Stimulated activated effector memory CD8-positive, alpha-beta T cell treated with anti-CD3 and anti-CD28 coated beads, Interleukin-12 subunit alpha, Interleukin-12 subunit beta, amount 100 ng/mL, for 72 hours (primary cell): ENCODE results near the gene RBPJL.

ENCODE experiments used
- ATAC-seq: fragments of 150-1000 bp; cut with Tn5 transposase; 2 replicates; pipeline ENCODE4 v1.10.0; 2021
- DNase-seq, 2 donors: peaks; one replicate each; pipeline ENCODE4 v3.0.0; 2021 to 2022; ENCODE audit warnings: low spot score in 2 of 2
- H3K27ac Mint-ChIP-seq: one replicate; pipeline ENCODE4 v1.8.0; 2022; ENCODE audit warnings: mild to moderate bottlenecking, mixed read lengths
- H3K36me3 Mint-ChIP-seq: one replicate; pipeline ENCODE4 v1.8.0; 2022; ENCODE audit warnings: mild to moderate bottlenecking, mixed read lengths
- H3K4me1 Mint-ChIP-seq: one replicate; pipeline ENCODE4 v1.8.0; 2022; ENCODE audit warnings: mixed read lengths
- H3K4me3 Mint-ChIP-seq: one replicate; pipeline ENCODE4 v1.8.0; 2022; ENCODE audit warnings: mild to moderate bottlenecking, mixed read lengths
- H3K9me3 Mint-ChIP-seq: one replicate; pipeline ENCODE4 v1.8.0; 2022; ENCODE audit warnings: mixed read lengths

RBPJL gene

GRCh38 chr20:45288376-45288775 is 18.3 kb upstream of the RBPJL start:
- Mint-ChIP-seq H3K27ac (no peak overlapping the region), H3K4me3 (no peak overlapping the region), H3K9me3 (no peaks in the 10 kb centered on the region), H3K36me3 (no peaks in the 10 kb centered on the region), H3K4me1 (peaks cover 12% of the 10 kb centered on the region)
- DNase-seq (no peak), ATAC-seq (no peak)

- H3K4me3 Mint-ChIP-seq: no peak overlapping the region
Measured at GRCh38 chr20:45288860-45289259, 17.8 kb upstream of the RBPJL start.

GRCh38 chr20:45289942-45290676 is 16.5 kb upstream of the RBPJL start:
- Mint-ChIP-seq H3K9me3 (no peaks in the 10 kb centered on the region), H3K4me1 (peaks cover 18% of the 10 kb centered on the region), H3K36me3 (no peaks in the 10 kb centered on the region), H3K4me3 (no peak overlapping the region), H3K27ac (no peak overlapping the region)
- DNase-seq (no peak), ATAC-seq (no peak)

More at GRCh38 chr20:45288860-45289259, 17.8 kb upstream of the RBPJL start:
- peaks cover 15% of the 10 kb centered on the region for H3K4me1 Mint-ChIP-seq
- no peaks in the 10 kb centered on the region for H3K9me3 Mint-ChIP-seq
- H3K27ac Mint-ChIP-seq: no peak overlapping the region
- ATAC-seq: peak; percentile 33
- DNase-seq: no peak
- no peaks in the 10 kb centered on the region for H3K36me3 Mint-ChIP-seq

GRCh38 chr20:45290677-45291355 is 15.8 kb upstream of the RBPJL start:
- no peak overlapping the region for H3K4me3 Mint-ChIP-seq
- H3K9me3 Mint-ChIP-seq: no peaks in the 10 kb centered on the region
- peaks cover 18% of the 10 kb centered on the region for H3K4me1 Mint-ChIP-seq
- DNase-seq (peak; percentile 56 to 85), ATAC-seq (peak; percentile 52)
- H3K27ac Mint-ChIP-seq: no peak overlapping the region
- no peaks in the 10 kb centered on the region for H3K36me3 Mint-ChIP-seq

- DNase-seq (no peak), ATAC-seq (no peak)
- Mint-ChIP-seq H3K36me3 (no peaks in the 10 kb centered on the region), H3K4me3 (no peak overlapping the region), H3K27ac (no peak overlapping the region), H3K9me3 (no peaks in the 10 kb centered on the region), H3K4me1 (peaks cover 18% of the 10 kb centered on the region)
Measured at GRCh38 chr20:45291526-45291925, 15.1 kb upstream of the RBPJL start.

- peaks cover 18% of the 10 kb centered on the region for H3K4me1 Mint-ChIP-seq
- no peak overlapping the region for H3K27ac Mint-ChIP-seq
- peak overlapping the region; percentile 72 for H3K4me3 Mint-ChIP-seq
- DNase-seq: no peak
- no peaks in the 10 kb centered on the region for H3K36me3 Mint-ChIP-seq
- ATAC-seq: no peak
- no peaks in the 10 kb centered on the region for H3K9me3 Mint-ChIP-seq
Measured at GRCh38 chr20:45292343-45292742, 14.3 kb upstream of the RBPJL start.

- H3K4me1 Mint-ChIP-seq: peaks cover 18% of the 10 kb centered on the region
Measured at GRCh38 chr20:45293041-45294002, 13.3 kb upstream of the RBPJL start.

GRCh38 chr20:45294003-45294368 is 12.7 kb upstream of the RBPJL start:
- Mint-ChIP-seq H3K27ac (peak overlapping the region; percentile 43), H3K36me3 (no peaks in the 10 kb centered on the region), H3K4me1 (peaks cover 18% of the 10 kb centered on the region), H3K9me3 (no peaks in the 10 kb centered on the region), H3K4me3 (peak overlapping the region; percentile 72)
- ATAC-seq (peak; percentile 2), DNase-seq (no peak)

More at GRCh38 chr20:45293041-45294002, 13.3 kb upstream of the RBPJL start:
- H3K27ac Mint-ChIP-seq: peak overlapping the region; percentile 43
- H3K36me3 Mint-ChIP-seq: no peaks in the 10 kb centered on the region
- ATAC-seq (peak; percentile 89), DNase-seq (peak; percentile 90 to 96)
- H3K9me3 Mint-ChIP-seq: no peaks in the 10 kb centered on the region
- peak overlapping the region; percentile 72 for H3K4me3 Mint-ChIP-seq

GRCh38 chr20:45294659-45295058 is 12.0 kb upstream of the RBPJL start:
- Mint-ChIP-seq H3K9me3 (no peaks in the 10 kb centered on the region), H3K36me3 (no peaks in the 10 kb centered on the region), H3K4me3 (no peak overlapping the region), H3K4me1 (peaks cover 21% of the 10 kb centered on the region), H3K27ac (no peak overlapping the region)
- ATAC-seq: no peak
- DNase-seq: no peak

- no peak overlapping the region for H3K27ac Mint-ChIP-seq
- DNase-seq (no peak), ATAC-seq (no peak)
Measured at GRCh38 chr20:45297786-45298497, 8.7 kb upstream of the RBPJL start.

GRCh38 chr20:45299786-45300185 is 6.9 kb upstream of the RBPJL start:
- H3K9me3 Mint-ChIP-seq: no peaks in the 10 kb centered on the region
- DNase-seq (no peak), ATAC-seq (no peak)
- H3K4me1 Mint-ChIP-seq: peaks cover 33% of the 10 kb centered on the region
- H3K27ac Mint-ChIP-seq: no peak overlapping the region
- H3K4me3 Mint-ChIP-seq: no peak overlapping the region
- H3K36me3 Mint-ChIP-seq: no peaks in the 10 kb centered on the region

More at GRCh38 chr20:45297786-45298497, 8.7 kb upstream of the RBPJL start:
- Mint-ChIP-seq H3K4me3 (no peak overlapping the region), H3K36me3 (no peaks in the 10 kb centered on the region), H3K9me3 (no peaks in the 10 kb centered on the region), H3K4me1 (peaks cover 27% of the 10 kb centered on the region)

- DNase-seq (peak in 1 of 2 donors; percentile 64), ATAC-seq (peak; percentile 70)
- H3K27ac Mint-ChIP-seq: no peak overlapping the region
- H3K4me1 Mint-ChIP-seq: peaks cover 33% of the 10 kb centered on the region
- H3K4me3 Mint-ChIP-seq: no peak overlapping the region
- H3K9me3 Mint-ChIP-seq: no peaks in the 10 kb centered on the region
- no peaks in the 10 kb centered on the region for H3K36me3 Mint-ChIP-seq
Measured at GRCh38 chr20:45300961-45301360, 5.7 kb upstream of the RBPJL start.

GRCh38 chr20:45301824-45302271 is 4.8 kb upstream of the RBPJL start:
- H3K36me3 Mint-ChIP-seq: no peaks in the 10 kb centered on the region
- peak in 1 of 2 donors; percentile 48 for DNase-seq
- peak overlapping the region; percentile 10 for H3K27ac Mint-ChIP-seq

GRCh38 chr20:45303586-45304463 is 2.8 kb upstream of the RBPJL start:
- Mint-ChIP-seq H3K4me3 (peak overlapping the region; percentile 0), H3K36me3 (no peaks in the 10 kb centered on the region), H3K9me3 (no peaks in the 10 kb centered on the region), H3K4me1 (peaks cover 33% of the 10 kb centered on the region), H3K27ac (no peak overlapping the region)
- DNase-seq (peak in 1 of 2 donors; percentile 48), ATAC-seq (peak; percentile 78)

More at GRCh38 chr20:45301824-45302271, 4.8 kb upstream of the RBPJL start:
- Mint-ChIP-seq H3K4me1 (peaks cover 33% of the 10 kb centered on the region), H3K4me3 (peak overlapping the region; percentile 18), H3K9me3 (no peaks in the 10 kb centered on the region)
- ATAC-seq: peak; percentile 75
